MCF 10A (cell line): ENCODE data around the gene HOXD12. TPM values are rescaled to one million over a fixed set of nuclear protein-coding genes. Genes with fewer than 3 reads are reported as not detected.

ENCODE experiments used
- BruUV-seq: library from RNA; stranded (reverse); fragments of 400-500 nt; replicated peaks from 2 replicates; lab custom pipeline; 2021; lab: Mats Ljungman, UMichigan
- CTCF ChIA-PET: fragments of 300-600 bp; sonication (Branson Sonifier 250); formaldehyde crosslinking; extraction: SDS; loops from one replicate; lab custom pipeline; 2021; ENCODE audit warnings: antibody characterized with exemption, inconsistent platforms; lab: Yijun Ruan, JAX
- POLR2A ChIA-PET: fragments of 300-600, 350-650 bp; sonication (Branson Sonifier 250); formaldehyde crosslinking; extraction: SDS; loops from one replicate; lab custom pipeline; 2020; ENCODE audit warnings: antibody characterized with exemption, inconsistent platforms; lab: Yijun Ruan, JAX
- DNase-seq: peaks from one replicate; pipeline ENCODE4 v3.0.0-alpha.2; 2018; ENCODE audit not compliant: unreplicated experiment
- H3K27ac Mint-ChIP-seq: one replicate; pipeline ENCODE4 v1.8.0; 2022; ENCODE audit warnings: mild to moderate bottlenecking, low read depth, mixed read lengths; ENCODE audit not compliant: unreplicated experiment
- H3K27me3 Mint-ChIP-seq: one replicate; pipeline ENCODE4 v1.8.0; 2022; ENCODE audit warnings: mixed read lengths; ENCODE audit not compliant: insufficient read depth, unreplicated experiment
- H3K36me3 Mint-ChIP-seq: one replicate; pipeline ENCODE4 v1.8.0; 2022; ENCODE audit warnings: mild to moderate bottlenecking, moderate library complexity, mixed read lengths; ENCODE audit not compliant: insufficient read depth, unreplicated experiment
- H3K4me1 Mint-ChIP-seq: one replicate; pipeline ENCODE4 v1.8.0; 2022; ENCODE audit warnings: mixed read lengths; ENCODE audit not compliant: insufficient read depth, unreplicated experiment
- H3K4me3 Mint-ChIP-seq: one replicate; pipeline ENCODE4 v1.8.0; 2022; ENCODE audit warnings: mild to moderate bottlenecking, moderate library complexity, mixed read lengths; ENCODE audit not compliant: unreplicated experiment
- H3K9me3 Mint-ChIP-seq: one replicate; pipeline ENCODE4 v1.8.0; 2022; ENCODE audit warnings: mixed read lengths; ENCODE audit not compliant: unreplicated experiment
- CTCF ChIP-seq: fragments of 200-600 bp; IDR thresholded peaks from one replicate; pipeline ENCODE4 v1.8.0; 2022; ENCODE audit warnings: antibody characterized with exemption, mild to moderate bottlenecking; ENCODE audit not compliant: unreplicated experiment
- intact Hi-C: fragments of 100-400 bp; cut with micrococcal nuclease; formaldehyde crosslinking; loops from 2 replicates; pipeline ENCODE4 v1.14.1; 2022
- total RNA-seq: library from RNA; stranded (reverse); gene quantifications from 2 replicates; pipeline ENCODE4 v1.2.3, GENCODE V29; 2022

The HOXD12 gene
- total RNA-seq, 1 experiment from 2014 or later, result not detected

GRCh38 chr2:176129813-176130146 lies 30.2 kb downstream of the HOXD12 start:
- H3K27ac Mint-ChIP-seq, result no peak overlapping the region

DNA sequence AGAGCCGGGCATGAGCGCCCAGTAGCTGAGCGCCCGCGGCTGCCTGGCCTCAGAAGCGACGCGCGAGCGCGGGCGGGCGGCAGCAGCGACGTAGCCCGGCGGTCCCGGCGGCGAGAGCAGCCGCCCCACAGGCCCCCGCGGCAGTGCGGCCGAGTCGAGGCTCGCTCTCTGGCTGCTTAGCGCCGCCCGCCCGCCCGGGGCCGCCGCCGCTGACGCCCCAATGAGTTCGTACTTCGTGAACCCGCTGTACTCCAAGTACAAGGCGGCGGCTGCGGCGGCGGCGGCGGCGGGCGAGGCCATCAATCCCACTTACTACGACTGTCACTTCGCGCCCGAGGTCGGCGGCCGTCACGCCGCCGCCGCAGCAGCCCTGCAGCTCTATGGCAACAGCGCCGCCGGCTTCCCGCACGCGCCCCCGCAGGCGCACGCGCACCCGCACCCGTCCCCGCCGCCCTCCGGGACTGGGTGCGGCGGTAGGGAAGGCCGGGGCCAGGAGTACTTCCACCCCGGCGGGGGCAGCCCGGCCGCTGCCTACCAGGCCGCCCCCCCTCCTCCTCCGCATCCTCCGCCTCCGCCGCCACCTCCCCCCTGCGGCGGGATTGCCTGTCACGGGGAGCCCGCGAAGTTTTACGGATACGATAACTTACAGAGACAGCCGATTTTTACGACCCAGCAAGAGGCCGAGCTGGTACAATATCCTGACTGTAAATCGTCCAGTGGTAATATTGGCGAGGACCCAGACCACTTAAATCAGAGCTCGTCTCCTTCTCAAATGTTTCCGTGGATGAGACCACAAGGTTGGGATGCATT lies 30.8 kb downstream of the HOXD12 start:
- CTCF ChIA-PET, result interaction anchor here (0.6 to 4.7 kb wide), 8 partner anchors 10 to 1018 kb away, joined by 3 to 50 read pairs (median 6); no protein-coding TSS in a partner anchor
- Mint-ChIP-seq H3K36me3 (no peaks in the 10 kb centered on the region), H3K27ac (no peak overlapping the region), H3K4me1 (no peaks in the 10 kb centered on the region), H3K27me3 (no peaks in the 10 kb centered on the region), H3K4me3 (no peak overlapping the region), H3K9me3 (no peaks in the 10 kb centered on the region)
- intact Hi-C loops, result no loop called here
- BruUV-seq, result no TSS peak
- TF ChIP-seq CTCF, result no peak
- no peak for DNase-seq
- POLR2A ChIA-PET, result interaction anchor here (0.5 kb wide), 1 partner anchor 16 kb away, joined by 3 read pairs; no protein-coding TSS in a partner anchor

More at GRCh38 chr2:176129813-176130146, 30.2 kb downstream of the HOXD12 start:
- Mint-ChIP-seq H3K27me3 (no peaks in the 10 kb centered on the region), H3K36me3 (no peaks in the 10 kb centered on the region), H3K9me3 (no peaks in the 10 kb centered on the region), H3K4me1 (no peaks in the 10 kb centered on the region), H3K4me3 (no peak overlapping the region)
- DNase-seq, result no peak
- ChIA-PET CTCF (interaction anchor here (4.3 kb wide), 1 partner anchor 1019 kb away, joined by 27 read pairs; no protein-coding TSS in a partner anchor), POLR2A (no interaction called here)
- no TSS peak for BruUV-seq
- intact Hi-C loops, result loop anchor here (5.0 kb wide), 1 partner anchor 1033 kb away; no protein-coding TSS in a partner anchor
- no peak for TF ChIP-seq CTCF

GRCh38 chr2:176130957-176131847 lies 31.6 kb downstream of the HOXD12 start:
- Mint-ChIP-seq H3K9me3 (no peaks in the 10 kb centered on the region), H3K4me3 (no peak overlapping the region), H3K36me3 (no peaks in the 10 kb centered on the region), H3K27me3 (no peaks in the 10 kb centered on the region), H3K4me1 (no peaks in the 10 kb centered on the region), H3K27ac (no peak overlapping the region)
- intact Hi-C loops, result no loop called here
- ChIA-PET POLR2A (no interaction called here), CTCF (interaction anchor here (0.6 to 4.7 kb wide), 14 partner anchors 9 to 1017 kb away, joined by 3 to 50 read pairs (median 4); no protein-coding TSS in a partner anchor)
- no peak for DNase-seq
- BruUV-seq, result no TSS peak
- no peak for TF ChIP-seq CTCF

GRCh38 chr2:176131848-176132158 lies 32.2 kb downstream of the HOXD12 start:
- no peak for TF ChIP-seq CTCF
- Mint-ChIP-seq H3K9me3 (no peaks in the 10 kb centered on the region), H3K27me3 (no peaks in the 10 kb centered on the region), H3K4me3 (peak overlapping the region; percentile 71), H3K36me3 (no peaks in the 10 kb centered on the region), H3K27ac (no peak overlapping the region), H3K4me1 (no peaks in the 10 kb centered on the region)
- no peak for DNase-seq
- intact Hi-C loops, result no loop called here
- BruUV-seq, result no TSS peak
- ChIA-PET POLR2A (no interaction called here), CTCF (interaction anchor here (0.8 to 4.7 kb wide), 13 partner anchors 8 to 1017 kb away, joined by 3 to 50 read pairs (median 5); no protein-coding TSS in a partner anchor)
